Endothelial cell of umbilical vein (primary cell): ENCODE results near the gene AMN1.

Experiments
- EZH2 ChIP-seq: IDR thresholded peaks from 2 replicates; pipeline ENCODE4 v1.6.1; 2012; ENCODE audit warnings: borderline replicate concordance, low read depth, mild to moderate bottlenecking, moderate library complexity, low read length, inconsistent platforms; ENCODE audit not compliant: severe bottlenecking
- FOS ChIP-seq: IDR thresholded peaks from 2 replicates; pipeline ENCODE4 v1.6.1; 2011; ENCODE audit warnings: mild to moderate bottlenecking, low read length, moderate library complexity, borderline replicate concordance; ENCODE audit not compliant: insufficient read depth
- GATA2 ChIP-seq: IDR thresholded peaks from 2 replicates; pipeline ENCODE4 v1.7.0; 2011; ENCODE audit warnings: low read depth, mild to moderate bottlenecking, moderate library complexity, mixed read lengths, low read length; ENCODE audit not compliant: insufficient read length, insufficient read depth
- JUN ChIP-seq: IDR thresholded peaks from 2 replicates; pipeline ENCODE4 v1.6.1; 2011; ENCODE audit warnings: borderline replicate concordance, low read depth; ENCODE audit not compliant: insufficient read length, insufficient read depth
- MYC ChIP-seq: IDR thresholded peaks from one replicate; pipeline ENCODE4 v1.6.1; 2011; ENCODE audit warnings: mild to moderate bottlenecking, low read depth, low read length
- POLR2A ChIP-seq: IDR thresholded peaks from 2 replicates; pipeline ENCODE4 v1.6.1; 2012; ENCODE audit warnings: low read depth, mild to moderate bottlenecking, control low read depth, low read length
- POLR2AphosphoS5 ChIP-seq: IDR thresholded peaks from 2 replicates; pipeline ENCODE4 v1.6.1; 2012; ENCODE audit warnings: low read depth, mild to moderate bottlenecking, control low read depth, low read length, moderate library complexity; ENCODE audit not compliant: insufficient read depth
- TF ChIP-seq, protein P1 (sequence below), 2 donors: IDR thresholded peaks; 1 replicate in 1 of 2; 2 replicates in 1 of 2; pipeline ENCODE4 v1.5.1; 2011; ENCODE audit warnings: low read length in 2 of 2, mild to moderate bottlenecking in 2 of 2, moderate library complexity in 2 of 2, control low read depth in 1 of 2, inconsistent platforms in 1 of 2, low read depth in 1 of 2; ENCODE audit not compliant: insufficient read depth in 1 of 2; ENCODE audit errors: extremely low read depth in 1 of 2
- TF ChIP-seq, protein P2 (sequence below): IDR thresholded peaks from 2 replicates; pipeline ENCODE4 v1.6.1; 2011; ENCODE audit not compliant: insufficient read depth, insufficient read length

DNA sequence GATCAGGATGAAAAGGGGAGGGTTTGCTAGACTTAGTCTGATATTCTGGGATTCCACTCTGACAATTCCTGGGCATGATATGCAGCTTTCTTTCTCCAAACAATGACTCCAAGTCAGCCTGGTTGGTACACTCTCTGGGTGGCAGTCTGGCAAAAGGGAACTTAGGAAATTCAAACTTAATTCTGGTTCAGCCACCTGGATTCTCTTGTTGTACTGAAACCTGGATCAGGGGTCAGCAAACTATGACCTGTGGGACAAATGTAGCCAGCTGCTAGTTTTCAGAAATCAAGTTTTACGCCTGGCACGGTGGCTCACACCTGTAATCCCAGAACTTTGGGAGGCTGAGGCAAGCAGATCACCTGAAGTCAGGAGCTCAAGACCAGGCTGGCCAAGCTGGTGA is 6.2 kb downstream of the AMN1 start:
- TF ChIP-seq, protein P1, sequence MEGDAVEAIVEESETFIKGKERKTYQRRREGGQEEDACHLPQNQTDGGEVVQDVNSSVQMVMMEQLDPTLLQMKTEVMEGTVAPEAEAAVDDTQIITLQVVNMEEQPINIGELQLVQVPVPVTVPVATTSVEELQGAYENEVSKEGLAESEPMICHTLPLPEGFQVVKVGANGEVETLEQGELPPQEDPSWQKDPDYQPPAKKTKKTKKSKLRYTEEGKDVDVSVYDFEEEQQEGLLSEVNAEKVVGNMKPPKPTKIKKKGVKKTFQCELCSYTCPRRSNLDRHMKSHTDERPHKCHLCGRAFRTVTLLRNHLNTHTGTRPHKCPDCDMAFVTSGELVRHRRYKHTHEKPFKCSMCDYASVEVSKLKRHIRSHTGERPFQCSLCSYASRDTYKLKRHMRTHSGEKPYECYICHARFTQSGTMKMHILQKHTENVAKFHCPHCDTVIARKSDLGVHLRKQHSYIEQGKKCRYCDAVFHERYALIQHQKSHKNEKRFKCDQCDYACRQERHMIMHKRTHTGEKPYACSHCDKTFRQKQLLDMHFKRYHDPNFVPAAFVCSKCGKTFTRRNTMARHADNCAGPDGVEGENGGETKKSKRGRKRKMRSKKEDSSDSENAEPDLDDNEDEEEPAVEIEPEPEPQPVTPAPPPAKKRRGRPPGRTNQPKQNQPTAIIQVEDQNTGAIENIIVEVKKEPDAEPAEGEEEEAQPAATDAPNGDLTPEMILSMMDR (IDR thresholded peaks at IDR 0.05; ENCODE audit: extremely low read depth in 1 of 2, insufficient read depth in 1 of 2, low read depth in 1 of 2, low read length in 2 of 2), result no peak
- TF ChIP-seq, protein P2, sequence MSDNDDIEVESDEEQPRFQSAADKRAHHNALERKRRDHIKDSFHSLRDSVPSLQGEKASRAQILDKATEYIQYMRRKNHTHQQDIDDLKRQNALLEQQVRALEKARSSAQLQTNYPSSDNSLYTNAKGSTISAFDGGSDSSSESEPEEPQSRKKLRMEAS, result no peak
- TF ChIP-seq FOS (no peak), MYC (no peak), POLR2AphosphoS5 (no peak), EZH2 (no peak), GATA2 (no peak), POLR2A (no peak), JUN (no peak)
